Activated naive CD8-positive, alpha-beta T cell treated with anti-CD3 and anti-CD28 coated beads, Interleukin-2, amount 50 U/mL, for 24 hours (primary cell): ENCODE results near the gene TRAK1.

Experiments
- ATAC-seq: fragments of 150-1000 bp; cut with Tn5 transposase; one replicate; pipeline ENCODE4 v1.10.0; 2021
- DNase-seq: peaks from one replicate; pipeline ENCODE4 v3.0.0; 2021
- H3K27ac Mint-ChIP-seq: one replicate; pipeline ENCODE4 v1.8.0; 2021; ENCODE audit warnings: mild to moderate bottlenecking, mixed read lengths
- H3K27me3 Mint-ChIP-seq: one replicate; pipeline ENCODE4 v1.8.0; 2021; ENCODE audit warnings: mixed read lengths
- H3K36me3 Mint-ChIP-seq: one replicate; pipeline ENCODE4 v1.8.0; 2021; ENCODE audit warnings: low read depth, mixed read lengths
- H3K4me1 Mint-ChIP-seq: one replicate; pipeline ENCODE4 v1.8.0; 2021; ENCODE audit warnings: mixed read lengths
- H3K4me3 Mint-ChIP-seq: one replicate; pipeline ENCODE4 v1.8.0; 2021; ENCODE audit warnings: mild to moderate bottlenecking, moderate library complexity, mixed read lengths
- H3K9me3 Mint-ChIP-seq: one replicate; pipeline ENCODE4 v1.8.0; 2021; ENCODE audit warnings: mixed read lengths

Gene TRAK1

DNA sequence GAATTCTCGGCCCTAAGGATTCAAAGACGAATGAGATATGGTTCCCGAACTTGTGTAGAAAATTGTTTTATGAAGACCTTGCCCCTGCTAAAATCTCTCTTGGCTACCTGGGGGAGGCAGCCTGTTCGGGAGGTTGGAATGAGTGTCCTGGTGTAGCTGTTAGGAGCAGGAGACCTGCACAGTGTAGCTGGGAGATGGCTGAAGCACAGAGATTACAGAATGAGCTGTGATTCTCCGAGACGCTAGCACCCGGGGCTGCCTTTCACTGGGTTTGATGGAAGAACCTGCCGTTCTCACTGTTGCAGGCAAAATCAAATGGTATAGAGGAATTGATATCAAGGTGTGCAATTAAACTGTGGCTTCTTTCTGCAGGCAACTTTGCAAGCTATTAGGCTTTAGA is 68.0 kb downstream of the TRAK1 start:
- Mint-ChIP-seq H3K27ac (no peak overlapping the region), H3K36me3 (no peaks in the 10 kb centered on the region), H3K27me3 (no peaks in the 10 kb centered on the region), H3K4me3 (peak overlapping the region; percentile 38), H3K4me1 (peaks cover 32% of the 10 kb centered on the region), H3K9me3 (no peaks in the 10 kb centered on the region)
- ATAC-seq (no peak), DNase-seq (no peak)

DNA sequence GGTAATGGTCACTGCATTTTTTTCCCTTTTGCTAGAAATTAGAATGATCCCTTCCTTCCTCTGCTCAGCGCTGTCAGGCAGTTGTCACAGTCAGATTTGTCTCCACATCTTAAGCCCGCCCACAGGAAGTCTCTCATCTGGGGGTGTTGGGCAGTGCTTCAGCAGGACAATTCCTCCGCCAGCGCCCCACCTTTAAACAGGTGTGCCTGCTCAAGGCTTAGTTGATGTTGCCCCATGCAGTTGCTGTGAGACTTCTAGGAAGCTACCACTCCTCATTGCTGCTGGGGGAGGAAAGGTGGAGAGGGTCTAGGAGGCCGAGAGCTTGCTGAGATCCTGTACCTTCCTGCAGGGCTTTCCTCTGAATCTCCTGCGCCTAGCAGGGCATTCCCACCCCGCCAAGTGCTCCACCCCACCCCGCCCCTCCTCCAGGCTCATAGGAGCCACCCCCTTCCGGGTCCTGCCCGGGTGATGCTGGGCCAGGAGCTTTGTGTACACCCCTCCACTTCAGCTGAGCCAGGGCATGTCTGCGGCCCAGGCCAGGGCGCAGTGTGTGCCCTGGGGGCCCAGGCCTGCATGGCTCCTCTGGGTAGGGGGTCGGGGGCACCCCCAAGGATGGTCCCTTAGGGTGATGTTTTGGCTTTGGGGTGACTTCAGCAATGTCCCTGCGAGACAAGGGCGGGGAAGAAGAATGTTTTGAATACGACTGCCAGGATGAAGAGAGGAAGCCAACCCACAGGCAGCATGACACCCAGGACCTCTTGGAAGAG is 68.7 kb downstream of the TRAK1 start:
- H3K27me3 Mint-ChIP-seq: no peaks in the 10 kb centered on the region
- H3K9me3 Mint-ChIP-seq: no peaks in the 10 kb centered on the region
- DNase-seq: peak; percentile 23
- peak; percentile 64 for ATAC-seq
- peak overlapping the region; percentile 38 for H3K4me3 Mint-ChIP-seq
- peaks cover 35% of the 10 kb centered on the region for H3K4me1 Mint-ChIP-seq
- H3K36me3 Mint-ChIP-seq: no peaks in the 10 kb centered on the region
- peak overlapping the region; percentile 57 for H3K27ac Mint-ChIP-seq

DNA sequence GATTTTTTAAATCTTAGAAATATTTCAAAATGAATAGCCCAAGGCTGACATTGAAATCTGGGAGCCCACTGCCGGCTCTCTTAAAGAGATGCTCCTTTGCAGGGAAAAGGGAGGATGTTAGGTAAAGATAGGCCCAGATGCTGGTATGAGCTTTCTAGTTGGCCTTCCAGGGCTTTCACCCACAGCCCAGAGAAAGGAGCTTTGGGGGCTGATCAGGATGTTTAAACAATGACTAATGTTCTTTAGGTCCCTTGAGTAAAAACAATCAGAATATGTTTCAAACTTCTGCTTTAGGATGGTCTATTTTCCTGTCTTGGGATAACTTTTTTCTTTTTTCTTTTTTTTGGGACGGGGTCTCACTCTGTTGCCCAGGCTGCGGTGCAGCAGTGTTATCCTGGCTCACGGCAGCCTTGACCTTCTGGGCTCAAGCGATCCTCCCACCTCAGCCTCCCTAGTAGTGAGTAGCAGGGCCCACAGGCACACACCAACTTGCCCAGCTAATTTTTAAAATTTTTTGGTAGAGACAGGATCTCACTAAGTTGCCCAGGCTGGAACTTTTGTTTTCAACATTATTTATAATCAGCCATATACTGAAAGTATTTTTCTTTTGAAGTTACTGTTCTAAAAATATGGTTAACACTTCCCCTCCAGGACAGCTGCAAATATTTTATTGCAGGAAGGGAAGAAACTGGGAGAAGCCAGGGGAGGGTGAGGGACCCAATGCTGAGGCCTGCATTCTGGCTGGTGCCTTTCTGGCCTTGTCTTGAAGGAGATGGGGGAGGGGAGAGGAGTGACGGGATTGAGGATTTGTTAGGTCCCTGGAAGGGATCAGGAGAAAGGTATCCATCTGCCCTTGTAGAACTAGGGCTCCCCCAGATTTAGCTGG is 70.1 kb downstream of the TRAK1 start:
- no peak for ATAC-seq
- peaks cover 35% of the 10 kb centered on the region for H3K4me1 Mint-ChIP-seq
- H3K27ac Mint-ChIP-seq: no peak overlapping the region
- H3K36me3 Mint-ChIP-seq: no peaks in the 10 kb centered on the region
- H3K4me3 Mint-ChIP-seq: no peak overlapping the region
- no peak for DNase-seq
- no peaks in the 10 kb centered on the region for H3K9me3 Mint-ChIP-seq
- no peaks in the 10 kb centered on the region for H3K27me3 Mint-ChIP-seq

DNA sequence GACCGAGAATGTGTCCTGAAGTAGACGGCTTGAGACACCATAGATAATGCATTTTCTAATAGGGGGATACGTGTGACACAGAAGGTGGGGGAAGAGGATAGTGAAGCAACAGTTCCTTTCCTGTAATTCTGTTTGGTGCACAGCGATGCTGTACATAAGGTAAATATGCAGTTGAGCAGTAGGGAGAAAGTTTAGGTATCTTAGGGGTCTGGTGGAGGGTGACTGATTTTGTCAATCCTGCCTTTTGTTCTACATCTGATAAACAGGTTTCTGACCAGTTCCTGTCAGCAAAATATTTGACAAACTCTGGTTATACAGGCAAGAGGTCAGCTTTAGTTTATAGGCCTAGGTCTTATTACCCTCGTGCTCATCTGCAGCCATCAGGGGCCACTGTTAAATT is 71.3 kb downstream of the TRAK1 start:
- peaks cover 35% of the 10 kb centered on the region for H3K4me1 Mint-ChIP-seq
- H3K27ac Mint-ChIP-seq: no peak overlapping the region
- DNase-seq: no peak
- no peak overlapping the region for H3K4me3 Mint-ChIP-seq
- H3K9me3 Mint-ChIP-seq: no peaks in the 10 kb centered on the region
- no peaks in the 10 kb centered on the region for H3K36me3 Mint-ChIP-seq
- ATAC-seq: no peak
- H3K27me3 Mint-ChIP-seq: no peaks in the 10 kb centered on the region

DNA sequence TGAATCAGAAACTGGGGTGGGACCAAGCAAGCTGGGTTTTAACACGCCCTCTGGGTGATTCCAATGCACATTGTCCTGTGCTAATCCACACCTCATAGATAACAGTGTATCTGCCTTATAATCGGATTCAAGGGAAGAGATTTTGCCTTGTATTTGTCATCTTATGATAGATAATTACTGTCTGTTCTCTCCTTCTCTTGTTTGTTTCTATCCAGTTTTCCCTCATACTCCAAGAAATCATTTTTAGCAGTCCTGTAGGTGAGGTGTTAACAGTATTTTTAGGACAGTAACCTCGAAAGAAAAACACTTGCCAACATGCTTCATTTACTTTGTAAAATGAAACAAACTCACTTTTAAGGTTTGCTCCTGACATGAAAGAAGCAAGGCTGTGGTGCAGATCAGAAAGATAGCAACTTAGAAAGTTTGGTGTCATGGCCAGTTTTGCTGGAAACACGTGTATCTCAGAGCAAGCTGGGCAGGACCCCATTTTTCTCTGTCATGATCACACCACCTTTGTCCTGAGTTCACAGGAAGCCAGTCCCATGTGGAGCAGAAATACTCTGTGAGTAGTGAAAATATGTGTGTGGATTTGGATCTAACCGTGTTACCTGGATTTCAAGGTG is 72.6 kb downstream of the TRAK1 start:
- Mint-ChIP-seq H3K4me1 (peaks cover 30% of the 10 kb centered on the region), H3K36me3 (no peaks in the 10 kb centered on the region), H3K27me3 (no peaks in the 10 kb centered on the region), H3K27ac (no peak overlapping the region), H3K9me3 (no peaks in the 10 kb centered on the region), H3K4me3 (no peak overlapping the region)
- DNase-seq (no peak), ATAC-seq (no peak)

DNA sequence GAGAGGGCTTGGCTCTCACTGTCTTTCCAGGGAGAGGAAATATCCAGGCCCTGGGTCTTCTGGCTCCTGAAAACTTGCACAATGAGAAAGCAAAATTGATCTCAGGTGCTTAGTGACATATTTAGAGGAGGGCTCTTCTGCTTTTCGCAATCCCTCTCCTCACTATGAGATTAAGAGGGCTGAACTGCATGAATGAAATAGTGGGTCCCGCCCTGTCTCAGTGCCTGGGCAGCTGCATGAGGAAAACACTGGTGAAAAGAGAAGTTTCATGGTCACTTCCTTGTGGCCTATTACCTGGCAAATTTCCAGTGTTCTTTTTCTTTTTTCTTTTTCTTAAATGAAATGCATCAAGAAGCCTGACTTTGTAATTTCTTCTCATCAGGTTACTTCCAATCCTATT is 73.5 kb downstream of the TRAK1 start:
- no peaks in the 10 kb centered on the region for H3K9me3 Mint-ChIP-seq

DNA sequence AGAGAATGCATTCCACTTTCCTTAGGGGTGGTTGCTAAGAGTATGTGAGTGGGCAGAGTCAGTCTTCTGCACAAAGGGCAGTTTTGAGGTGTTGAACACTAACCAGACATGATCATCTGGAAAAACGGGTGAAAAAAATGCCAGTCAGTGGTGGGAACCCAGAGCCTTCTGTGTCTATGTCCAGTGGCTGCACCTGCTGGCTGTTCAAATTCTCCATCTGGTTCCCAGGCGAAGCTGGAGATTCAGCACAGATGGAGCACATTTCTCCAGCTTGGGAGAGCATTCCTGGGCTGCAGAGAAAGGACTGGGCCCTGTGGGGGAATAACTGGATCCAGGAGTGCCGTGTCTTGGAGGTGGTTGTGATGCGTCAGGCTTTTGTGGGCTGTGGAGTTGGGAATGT is 74.1 kb downstream of the TRAK1 start:
- Mint-ChIP-seq H3K27me3 (no peaks in the 10 kb centered on the region), H3K27ac (no peak overlapping the region), H3K4me1 (peaks cover 24% of the 10 kb centered on the region), H3K9me3 (no peaks in the 10 kb centered on the region), H3K36me3 (no peaks in the 10 kb centered on the region), H3K4me3 (no peak overlapping the region)
- no peak for ATAC-seq
- DNase-seq: no peak

More for the DNA sequence above, 73.5 kb downstream of the TRAK1 start:
- Mint-ChIP-seq H3K27me3 (no peaks in the 10 kb centered on the region), H3K4me3 (no peak overlapping the region), H3K4me1 (peaks cover 25% of the 10 kb centered on the region), H3K27ac (no peak overlapping the region), H3K36me3 (no peaks in the 10 kb centered on the region)
- DNase-seq (no peak), ATAC-seq (no peak)

DNA sequence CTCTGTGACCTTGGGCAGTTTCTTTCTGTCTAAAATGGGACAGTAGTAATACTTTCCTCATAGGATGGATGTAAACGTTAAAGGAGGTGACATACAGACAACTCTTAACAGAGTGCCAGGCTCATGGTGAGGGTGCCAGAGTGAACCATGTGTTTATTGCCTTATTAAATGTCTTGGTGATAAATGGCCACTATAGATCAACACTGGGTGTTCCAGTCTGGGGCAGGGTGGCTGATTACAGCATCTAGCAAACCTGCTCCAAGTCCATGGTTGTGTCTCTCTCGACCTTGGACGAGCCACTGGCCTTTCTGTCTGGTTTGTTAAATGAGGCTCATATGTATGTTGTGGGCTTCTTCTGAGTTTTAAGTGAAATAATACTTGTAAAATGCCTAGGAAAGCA is 75.1 kb downstream of the TRAK1 start:
- no peak overlapping the region for H3K27ac Mint-ChIP-seq
- peaks cover 22% of the 10 kb centered on the region for H3K4me1 Mint-ChIP-seq
- H3K9me3 Mint-ChIP-seq: no peaks in the 10 kb centered on the region
- H3K4me3 Mint-ChIP-seq: no peak overlapping the region
- H3K27me3 Mint-ChIP-seq: no peaks in the 10 kb centered on the region
- DNase-seq (no peak), ATAC-seq (no peak)
- H3K36me3 Mint-ChIP-seq: no peaks in the 10 kb centered on the region

DNA sequence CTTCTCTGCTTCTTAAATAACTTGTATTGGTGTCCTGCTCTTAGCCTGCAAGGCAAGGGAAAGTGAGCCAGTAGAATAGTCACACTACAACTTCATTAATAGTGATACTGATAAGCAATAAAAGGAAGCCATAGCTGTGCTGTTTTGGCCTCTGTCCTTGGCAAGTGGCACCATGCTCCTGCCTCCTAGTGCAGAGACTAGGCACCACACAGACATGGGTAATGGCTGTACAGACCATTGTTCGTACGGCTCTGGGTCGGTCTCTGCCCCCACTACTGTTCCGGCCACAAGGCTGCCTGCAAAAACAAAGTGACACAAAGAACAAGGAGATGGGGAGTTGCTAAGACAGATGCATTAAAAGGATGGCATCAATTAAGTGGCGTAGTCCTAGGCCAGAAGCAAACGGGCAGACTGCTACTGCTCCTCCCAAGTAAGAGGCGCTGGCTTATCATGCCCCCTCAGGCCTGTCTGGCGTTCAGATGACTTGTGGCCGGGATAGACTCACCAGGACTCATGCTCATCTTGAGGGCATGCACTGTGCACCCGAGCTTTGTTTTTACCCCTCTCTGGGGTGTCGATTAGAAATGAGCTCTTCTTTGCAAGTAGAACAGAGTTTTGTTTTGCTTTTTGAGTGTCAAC is 75.6 kb downstream of the TRAK1 start:
- Mint-ChIP-seq H3K4me3 (no peak overlapping the region), H3K27ac (no peak overlapping the region), H3K9me3 (no peaks in the 10 kb centered on the region), H3K27me3 (no peaks in the 10 kb centered on the region), H3K4me1 (peaks cover 25% of the 10 kb centered on the region), H3K36me3 (no peaks in the 10 kb centered on the region)
- ATAC-seq (no peak), DNase-seq (no peak)

DNA sequence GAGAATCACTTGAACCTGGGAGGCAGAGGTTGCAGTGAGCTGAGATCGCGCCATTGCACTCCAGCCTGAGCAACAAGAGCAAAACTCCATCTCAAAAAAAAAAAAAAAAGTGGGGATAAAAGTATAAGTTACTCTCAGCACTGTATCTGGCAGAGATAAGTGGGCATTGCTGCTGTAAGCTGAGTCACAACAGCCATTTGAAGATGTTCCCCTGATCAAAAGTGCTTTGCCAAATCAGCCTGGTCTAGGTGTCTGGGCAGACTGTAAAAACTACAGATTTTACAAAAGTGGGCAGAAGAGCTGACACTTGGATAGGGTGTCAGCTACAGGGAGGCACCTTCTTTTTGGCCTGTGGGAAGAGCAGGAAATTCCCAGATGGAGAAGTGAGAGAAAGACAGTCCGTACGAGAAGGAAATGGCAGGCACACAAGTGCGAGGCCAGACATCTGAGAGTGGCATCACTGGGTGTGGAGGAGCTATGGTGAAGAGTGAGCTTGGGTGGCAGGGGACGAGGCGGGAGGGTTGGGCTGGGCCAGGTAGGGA is 78.5 kb downstream of the TRAK1 start:
- H3K4me3 Mint-ChIP-seq: no peak overlapping the region
- ATAC-seq: no peak
- no peak for DNase-seq
- H3K36me3 Mint-ChIP-seq: no peaks in the 10 kb centered on the region
- H3K9me3 Mint-ChIP-seq: no peaks in the 10 kb centered on the region
- H3K27ac Mint-ChIP-seq: no peak overlapping the region
- H3K4me1 Mint-ChIP-seq: peaks cover 30% of the 10 kb centered on the region
- no peaks in the 10 kb centered on the region for H3K27me3 Mint-ChIP-seq

DNA sequence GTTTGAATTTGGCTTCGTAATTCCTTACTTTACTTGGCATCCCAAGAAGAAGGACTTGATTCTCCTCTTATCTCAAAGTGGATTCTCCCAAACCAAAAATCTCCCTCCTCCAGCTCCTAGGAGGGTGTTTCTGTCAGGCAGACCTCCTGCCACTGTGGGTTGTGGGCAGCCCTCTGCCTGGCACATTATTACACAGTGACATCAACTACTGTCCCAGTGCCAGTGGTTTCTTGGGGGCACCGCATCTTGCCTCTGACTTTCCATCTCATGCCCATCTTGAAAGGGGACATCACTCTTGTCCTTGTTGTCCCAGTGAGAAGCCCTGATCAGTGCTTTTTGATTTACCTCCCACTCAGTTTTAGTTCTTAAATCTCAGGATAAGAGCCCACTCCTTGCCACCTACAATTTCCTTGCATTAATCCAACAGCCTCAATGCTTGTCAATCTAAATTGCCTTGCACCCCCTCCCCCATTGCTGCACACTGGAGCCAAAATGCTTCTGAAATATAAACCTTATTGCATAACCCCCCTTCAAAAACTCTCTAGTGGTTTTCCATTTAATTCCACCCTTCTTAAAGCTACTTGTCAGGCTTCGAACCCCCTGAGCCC is 81.0 kb downstream of the TRAK1 start:
- DNase-seq (no peak), ATAC-seq (no peak)
- Mint-ChIP-seq H3K4me3 (no peak overlapping the region), H3K27ac (no peak overlapping the region), H3K36me3 (peaks cover 1% of the 10 kb centered on the region), H3K27me3 (no peaks in the 10 kb centered on the region), H3K9me3 (no peaks in the 10 kb centered on the region), H3K4me1 (peaks cover 34% of the 10 kb centered on the region)

DNA sequence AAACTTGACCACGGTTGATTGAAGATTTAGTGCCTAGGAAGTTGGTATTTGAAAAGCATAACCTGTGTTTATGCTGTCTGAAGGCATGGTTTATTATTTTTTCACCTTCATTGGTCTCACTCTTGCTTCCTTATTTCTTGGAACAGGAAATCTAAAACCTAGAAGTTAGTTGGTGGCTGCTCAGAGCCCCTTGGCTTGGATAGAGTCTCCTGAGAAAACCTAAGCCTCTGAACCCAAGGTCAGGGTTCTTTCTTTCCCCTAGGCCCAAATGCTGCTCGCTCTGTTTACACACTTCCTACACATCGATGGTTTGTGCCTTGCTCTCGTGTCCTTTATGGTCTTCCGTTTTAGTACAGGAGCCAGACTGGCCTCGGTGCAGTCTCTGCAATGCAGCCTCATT is 82.2 kb downstream of the TRAK1 start:
- H3K36me3 Mint-ChIP-seq: peaks cover 10% of the 10 kb centered on the region
- H3K4me1 Mint-ChIP-seq: peaks cover 34% of the 10 kb centered on the region
- no peak overlapping the region for H3K4me3 Mint-ChIP-seq
- DNase-seq (no peak), ATAC-seq (no peak)
- no peaks in the 10 kb centered on the region for H3K27me3 Mint-ChIP-seq
- H3K27ac Mint-ChIP-seq: peak overlapping the region; percentile 24
- H3K9me3 Mint-ChIP-seq: no peaks in the 10 kb centered on the region

DNA sequence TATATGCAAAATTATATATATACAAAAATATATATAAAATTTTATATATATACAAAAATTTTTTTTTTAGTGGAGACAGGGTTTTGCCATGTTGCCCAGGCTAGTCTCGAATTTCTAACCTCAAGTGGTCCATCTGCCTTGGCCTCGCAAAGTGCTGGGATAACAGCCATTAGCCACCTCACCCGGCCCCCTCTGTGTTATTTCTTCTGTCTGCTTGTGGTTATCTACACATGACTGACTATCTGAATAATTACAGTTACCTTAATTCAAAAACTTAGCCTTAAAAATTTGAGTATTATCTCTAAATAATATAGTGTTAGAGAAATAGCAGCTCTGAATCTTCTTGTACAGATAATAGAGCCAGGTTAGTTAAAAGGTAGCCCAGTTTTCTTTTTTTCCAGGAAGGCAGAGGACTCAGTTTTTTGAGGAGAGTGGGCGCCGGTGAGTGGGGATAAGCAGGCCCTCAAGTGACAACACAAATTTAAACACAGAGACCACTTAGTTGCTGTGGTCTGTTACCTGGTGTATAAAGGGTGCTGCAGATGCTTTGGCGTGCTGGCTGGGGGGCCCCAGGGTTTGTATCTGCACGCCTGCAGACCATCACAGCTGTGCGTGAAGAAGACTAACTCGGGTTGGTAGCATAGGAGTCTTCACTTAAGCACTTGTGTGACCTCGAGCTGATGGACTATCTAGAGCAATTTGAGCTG is 83.7 kb downstream of the TRAK1 start:
- peaks cover 14% of the 10 kb centered on the region for H3K36me3 Mint-ChIP-seq
- H3K27me3 Mint-ChIP-seq: no peaks in the 10 kb centered on the region
- H3K4me1 Mint-ChIP-seq: peaks cover 38% of the 10 kb centered on the region
- no peak overlapping the region for H3K27ac Mint-ChIP-seq
- H3K9me3 Mint-ChIP-seq: no peaks in the 10 kb centered on the region
- H3K4me3 Mint-ChIP-seq: no peak overlapping the region
- no peak for DNase-seq
- ATAC-seq: no peak
